DOHH2 (cell line): ENCODE results near the gene FAS.

Experiments used
- H3F3A ChIP-seq: fragments of 200-600 bp; sonication (generic), shearing (Covaris generic); 2 replicates; pipeline ENCODE4 v1.6.0; 2016; ENCODE audit warnings: antibody characterized with exemption, mild to moderate bottlenecking; ENCODE audit not compliant: control insufficient read depth, insufficient read depth
- H3K27ac ChIP-seq: fragments of 200-600 bp; sonication (generic); 2 replicates; pipeline ENCODE4 v1.5.1; 2014; ENCODE audit warnings: low read depth, mild to moderate bottlenecking, low read length, moderate library complexity
- H3K27me3 ChIP-seq: fragments of 200-600 bp; sonication (generic); 2 replicates; pipeline ENCODE4 v1.6.1; 2014; ENCODE audit warnings: mild to moderate bottlenecking, low read length, mixed read lengths; ENCODE audit not compliant: control insufficient read depth
- H3K36me3 ChIP-seq: fragments of 200-600 bp; sonication (generic); 2 replicates; pipeline ENCODE4 v1.6.1; 2014; ENCODE audit warnings: mild to moderate bottlenecking, low read length, moderate library complexity, mixed read lengths; ENCODE audit not compliant: control insufficient read depth
- H3K4me1 ChIP-seq: fragments of 200-600 bp; sonication (generic); 2 replicates; pipeline ENCODE4 v1.6.1; 2014; ENCODE audit warnings: mild to moderate bottlenecking, low read length, mixed read lengths; ENCODE audit not compliant: control insufficient read depth
- H3K4me2 ChIP-seq: fragments of 200-600 bp; sonication (generic); 2 replicates; pipeline ENCODE4 v1.6.0; 2014; ENCODE audit warnings: mild to moderate bottlenecking, low read length, moderate library complexity
- H3K4me3 ChIP-seq: fragments of 200-600 bp; sonication (generic); 2 replicates; pipeline ENCODE4 v1.5.1; 2014; ENCODE audit warnings: mild to moderate bottlenecking, low read length, mixed read lengths
- H3K79me2 ChIP-seq: fragments of 200-600 bp; sonication (generic); 2 replicates; pipeline ENCODE4 v1.6.1; 2014; ENCODE audit warnings: mild to moderate bottlenecking, low read length, mixed read lengths; ENCODE audit not compliant: control insufficient read depth
- H3K9me2 ChIP-seq: fragments of 200-600 bp; sonication (generic); replicated peaks from 2 replicates; pipeline ENCODE4 v1.6.1; 2014; ENCODE audit warnings: mild to moderate bottlenecking, low read length, mixed read lengths; ENCODE audit not compliant: control insufficient read depth
- H3K9me3 ChIP-seq: fragments of 200-600 bp; sonication (generic); 2 replicates; pipeline ENCODE4 v1.6.1; 2014; ENCODE audit warnings: antibody characterized with exemption, low read length, mixed read lengths; ENCODE audit not compliant: control insufficient read depth, insufficient read depth
- H4K20me1 ChIP-seq: fragments of 200-600 bp; sonication (generic); 2 replicates; pipeline ENCODE4 v1.6.0; 2014; ENCODE audit warnings: low read depth, mild to moderate bottlenecking, antibody characterized with exemption, low read length, moderate library complexity; ENCODE audit not compliant: control insufficient read depth, insufficient read depth
- CTCF ChIP-seq: fragments of 200-600 bp; sonication (generic); IDR thresholded peaks from one replicate; pipeline ENCODE4 v1.5.1; 2014; ENCODE audit warnings: antibody characterized with exemption, mild to moderate bottlenecking, low read depth, low read length; ENCODE audit not compliant: poor library complexity, severe bottlenecking
- EZH2phosphoT487 ChIP-seq: fragments of 200-600 bp; sonication (generic); IDR thresholded peaks from 2 replicates; pipeline ENCODE4 v1.6.1; 2017; ENCODE audit warnings: borderline replicate concordance, mild to moderate bottlenecking, antibody characterized with exemption, low read length, moderate library complexity, mixed read lengths

FAS gene

GRCh38 chr10:89047397-89047796 lies 56.8 kb downstream of the FAS start:
- Histone ChIP-seq H3K27me3 (0 out of 2 replicates have a peak, but pooled peaks cover 7% of the 10 kb centered on the region), H3K9me3 (no peaks in the 10 kb centered on the region), H3K27ac (no peak overlapping the region), H3K4me1 (no peaks in the 10 kb centered on the region), H3K9me2 (no peaks in the 10 kb centered on the region), H3K4me2 (no peak overlapping the region), H3K79me2 (no peaks in the 10 kb centered on the region), H4K20me1 (no peaks in the 10 kb centered on the region), H3F3A (no peaks in the 10 kb centered on the region), H3K36me3 (no peaks in the 10 kb centered on the region), H3K4me3 (no peak overlapping the region)
- TF ChIP-seq EZH2phosphoT487: no peak
- no peak for TF ChIP-seq CTCF

GRCh38 chr10:89051593-89051992 lies 61.0 kb downstream of the FAS start:
- H3K27ac ChIP-seq: no peak overlapping the region
- H3K4me3 ChIP-seq: no peak overlapping the region
- TF ChIP-seq CTCF (no peak), EZH2phosphoT487 (no peak)
- no peak overlapping the region for H3K4me2 ChIP-seq
- H3K27me3 ChIP-seq: 0 out of 2 replicates have a peak, but pooled peaks cover 7% of the 10 kb centered on the region
- no peaks in the 10 kb centered on the region for H3K79me2 ChIP-seq
- no peaks in the 10 kb centered on the region for H3K4me1 ChIP-seq
- H4K20me1 ChIP-seq: no peaks in the 10 kb centered on the region
- no peaks in the 10 kb centered on the region for H3K36me3 ChIP-seq
- no peaks in the 10 kb centered on the region for H3F3A ChIP-seq
- no peaks in the 10 kb centered on the region for H3K9me3 ChIP-seq
- H3K9me2 ChIP-seq: no peaks in the 10 kb centered on the region

- Histone ChIP-seq H4K20me1 (no peaks in the 10 kb centered on the region), H3K36me3 (no peaks in the 10 kb centered on the region), H3K9me3 (no peaks in the 10 kb centered on the region), H3K79me2 (no peaks in the 10 kb centered on the region), H3K4me1 (no peaks in the 10 kb centered on the region), H3K27me3 (no peaks in the 10 kb centered on the region), H3K4me3 (no peak overlapping the region), H3K9me2 (no peaks in the 10 kb centered on the region), H3K27ac (no peak overlapping the region), H3F3A (no peaks in the 10 kb centered on the region), H3K4me2 (no peak overlapping the region)
- TF ChIP-seq CTCF (no peak), EZH2phosphoT487 (no peak)
Observed at GRCh38 chr10:89053555-89053954, 63.0 kb downstream of the FAS start.

- no peaks in the 10 kb centered on the region for H3K79me2 ChIP-seq
- no peak overlapping the region for H3K27ac ChIP-seq
- no peaks in the 10 kb centered on the region for H3K4me1 ChIP-seq
- no peaks in the 10 kb centered on the region for H3K9me2 ChIP-seq
- no peaks in the 10 kb centered on the region for H3K27me3 ChIP-seq
- no peak for TF ChIP-seq EZH2phosphoT487
- TF ChIP-seq CTCF: no peak
- H3K4me2 ChIP-seq: no peak overlapping the region
- no peak overlapping the region for H3K4me3 ChIP-seq
- no peaks in the 10 kb centered on the region for H3F3A ChIP-seq
- no peaks in the 10 kb centered on the region for H4K20me1 ChIP-seq
- no peaks in the 10 kb centered on the region for H3K9me3 ChIP-seq
- H3K36me3 ChIP-seq: no peaks in the 10 kb centered on the region
Observed at GRCh38 chr10:89055159-89055558, 64.6 kb downstream of the FAS start.
